ENCODE measurements around the gene PRKCB.

PRKCB gene

GRCh38 chr16:24164416-24164815 is 328.6 kb downstream of the PRKCB start:
- no peak for TF ChIP-seq CTCF (IDR thresholded peaks at IDR 0.05; ENCODE audit: control insufficient read depth, extremely low read depth, insufficient read depth)
- no peak overlapping the region for H3K4me3 ChIP-seq (ENCODE audit: low read depth, low read length)
- no peak for DNase-seq (ENCODE audit: low read depth)

- DNase-seq (ENCODE audit: low read depth): no peak
- no peak overlapping the region for H3K4me3 ChIP-seq (ENCODE audit: low read depth, low read length)
- TF ChIP-seq CTCF (IDR thresholded peaks at IDR 0.05; ENCODE audit: control insufficient read depth, extremely low read depth, insufficient read depth): no peak
Observed at GRCh38 chr16:24165273-24165672, 329.5 kb downstream of the PRKCB start.

- DNase-seq (ENCODE audit: low read depth): no peak
- TF ChIP-seq CTCF (IDR thresholded peaks at IDR 0.05; ENCODE audit: control insufficient read depth, extremely low read depth, insufficient read depth): no peak
- no peak overlapping the region for H3K4me3 ChIP-seq (ENCODE audit: low read depth, low read length)
Observed at GRCh38 chr16:24166661-24167528, 331.1 kb downstream of the PRKCB start.

GRCh38 chr16:24168856-24169255 is 333.1 kb downstream of the PRKCB start:
- H3K4me3 ChIP-seq (ENCODE audit: low read depth, low read length): no peak overlapping the region
- TF ChIP-seq CTCF (IDR thresholded peaks at IDR 0.05; ENCODE audit: control insufficient read depth, extremely low read depth, insufficient read depth): no peak
- DNase-seq (ENCODE audit: low read depth): no peak

- no peak for DNase-seq (ENCODE audit: low read depth)
- no peak for TF ChIP-seq CTCF (IDR thresholded peaks at IDR 0.05; ENCODE audit: control insufficient read depth, extremely low read depth, insufficient read depth)
Observed at GRCh38 chr16:24170407-24170806, 334.6 kb downstream of the PRKCB start.

GRCh38 chr16:24174504-24174903 is 338.7 kb downstream of the PRKCB start:
- DNase-seq (ENCODE audit: low read depth): no peak
- TF ChIP-seq CTCF (IDR thresholded peaks at IDR 0.05; ENCODE audit: control insufficient read depth, extremely low read depth, insufficient read depth): no peak
- no peak overlapping the region for H3K4me3 ChIP-seq (ENCODE audit: low read depth, low read length)

More at GRCh38 chr16:24170407-24170806, 334.6 kb downstream of the PRKCB start:
- no peak overlapping the region for H3K4me3 ChIP-seq (ENCODE audit: low read depth, low read length)

GRCh38 chr16:24174957-24175356 is 339.2 kb downstream of the PRKCB start:
- no peak for DNase-seq (ENCODE audit: low read depth)
- no peak for TF ChIP-seq CTCF (IDR thresholded peaks at IDR 0.05; ENCODE audit: control insufficient read depth, extremely low read depth, insufficient read depth)
- no peak overlapping the region for H3K4me3 ChIP-seq (ENCODE audit: low read depth, low read length)

All from LNCaP clone FGC (cell line).